Measurements from ENCODE around the gene GNG13. TPM values are rescaled to one million over a fixed set of nuclear protein-coding genes. Genes with fewer than 3 reads are reported as not detected.

GNG13 gene
- total and polyA plus RNA-seq, 2 of the 4 experiments (the other 2 are of a cell fraction), result not detected

- Histone ChIP-seq H4K5ac (ENCODE audit: low read depth, low read length) (no peak overlapping the region), H3K14ac (replicated peaks; ENCODE audit: low read depth, low read length) (no peak overlapping the region), H3K4me3 (ENCODE audit: insufficient read depth, low read depth, low read length) (no peak overlapping the region), H4K8ac (ENCODE audit: low read depth in 2 of 2, low read length in 2 of 2) (no peak overlapping the region), H3K4ac (ENCODE audit: low read depth, low read length) (no peak overlapping the region), H2BK15ac (ENCODE audit: low read depth, low read length) (no peak overlapping the region), H2AFZ (replicated peaks; ENCODE audit: low read length, poor library complexity) (no peak overlapping the region), H3K27me3 (ENCODE audit: control insufficient read depth, insufficient read depth, low read length) (peaks cover 9% of the 10 kb centered on the region; the same call in 1 of the 2 replicates), H3K23ac (ENCODE audit: low read depth, low read length) (no peak overlapping the region), H3K4me1 (ENCODE audit: control insufficient read depth, insufficient read depth, low read length) (peaks cover 7% of the 10 kb centered on the region; the same call in 1 of the 2 replicates), H3K18ac (ENCODE audit: low read depth, low read length) (no peak overlapping the region), H3K27ac (ENCODE audit: insufficient read depth, low read length) (no peak overlapping the region), H4K20me1 (ENCODE audit: insufficient read depth, low read length) (peaks cover 13% of the 10 kb centered on the region), H2BK5ac (ENCODE audit: low read depth, low read length, poor library complexity, severe bottlenecking) (no peak overlapping the region), H2BK20ac (ENCODE audit: low read depth, low read length) (no peak overlapping the region), H2AK9ac (replicated peaks; ENCODE audit: low read depth, low read length, poor library complexity) (peak overlapping the region; percentile 68), H2AK5ac (ENCODE audit: low read depth, low read length) (no peak overlapping the region), H3K9me1 (ENCODE audit: insufficient read depth, low read length) (no peaks in the 10 kb centered on the region), H3K9ac (ENCODE audit: low read depth, low read length) (no peak overlapping the region), H3K4me2 (ENCODE audit: low read depth, low read length) (no peak overlapping the region), H3K79me1 (ENCODE audit: low read depth in 1 of 2, low read length in 2 of 2) (peaks cover 0 to 17% of the 10 kb centered on the region in 2 experiments; a peak in 1 of 4 replicates), H4K91ac (ENCODE audit: insufficient read depth, low read depth, low read length) (no peak overlapping the region), H3K56ac (ENCODE audit: extremely low read depth, insufficient read depth, low read length) (no peak overlapping the region), H3K9me3 (ENCODE audit: control insufficient read depth, insufficient read depth, low read length) (no peaks in the 10 kb centered on the region), H2BK120ac (ENCODE audit: low read depth, low read length) (no peak overlapping the region), H3K36me3 (ENCODE audit: control insufficient read depth, insufficient read depth, low read length) (peaks cover 10% of the 10 kb centered on the region; the same call in 1 of the 2 replicates)
- ChIA-PET POLR2A (ENCODE audit: unreplicated experiment) (no interaction called here), CTCF (no interaction called here)
- DNase-seq, result no peak
- WGBS, 2 experiments (ENCODE audit: extremely low coverage in 2 of 2, insufficient read length in 1 of 2), result 29% methylated on average over 6 of the region's 6 CpGs; no CpG with 5 or more reads in 1 of the 2 experiments
- in situ Hi-C loops (cut with MboI; ENCODE audit: low sequenced_read_pairs) (no loop called here), dilution Hi-C loops (cut with HindIII; ENCODE audit: low sequenced_read_pairs, unreplicated experiment) (no loop called here), intact Hi-C loops (cut with micrococcal nuclease) (no loop called here)
- BruUV-seq (replicated peaks), result no TSS peak
- TF ChIP-seq ELK1 (IDR thresholded peaks at IDR 0.05; ENCODE audit: borderline replicate concordance, low read depth, low read length), result no peak
- no peak for TF ChIP-seq CHD1 (IDR thresholded peaks at IDR 0.05; ENCODE audit: low read depth, low read length)
- no peak for TF ChIP-seq RFX5 (IDR thresholded peaks at IDR 0.05; ENCODE audit: low read depth, low read length)
- no peak for TF ChIP-seq MXI1 (IDR thresholded peaks at IDR 0.05; ENCODE audit: borderline replicate concordance, low read depth, low read length)
- no peak for TF ChIP-seq MAZ (IDR thresholded peaks at IDR 0.05; ENCODE audit: borderline replicate concordance, low read depth, low read length)
- no peak for TF ChIP-seq MAFK (IDR thresholded peaks at IDR 0.05; ENCODE audit: low read depth, low read length)
- no peak for TF ChIP-seq SMC3 (IDR thresholded peaks at IDR 0.05; ENCODE audit: low read depth, low read length)
- TF ChIP-seq POLR2A (IDR thresholded peaks at IDR 0.05; ENCODE audit: low read depth, low read length), result no peak
- ATAC-seq (ENCODE audit: low read depth), result no peak
Observed at GRCh38 chr16:782258-782657, 18.3 kb downstream of the GNG13 start.

Measured in IMR-90 (cell line).